ENCODE measurements around the gene OXT.

Gene OXT

GRCh38 chr20:3106185-3106584 lies 34.8 kb downstream of the OXT start:
- H3K4me2 ChIP-seq (ENCODE audit: low read depth, low read length, poor library complexity, severe bottlenecking) = no peak overlapping the region
- H3K36me3 ChIP-seq (ENCODE audit: insufficient read depth, low read length) = no peaks in the 10 kb centered on the region
- H3K9me3 ChIP-seq (ENCODE audit: insufficient read depth, low read depth, low read length) = no peaks in the 10 kb centered on the region
- no peaks in the 10 kb centered on the region for H4K20me1 ChIP-seq (ENCODE audit: insufficient read depth, low read length, poor library complexity, severe bottlenecking)
- H2AFZ ChIP-seq (ENCODE audit: low read length) = no peak overlapping the region
- TF ChIP-seq EZH2phosphoT487 (IDR thresholded peaks at IDR 0.05; ENCODE audit: borderline replicate concordance) (no peak), CTCF (conservative IDR thresholded peaks at IDR 0.05; ENCODE audit: low read length) (no peak)
- no peak overlapping the region for H3K9ac ChIP-seq (ENCODE audit: low read depth, low read length, poor library complexity, severe bottlenecking)
- H3K4me1 ChIP-seq (ENCODE audit: insufficient read depth, low read length, poor library complexity, severe bottlenecking) = peaks cover 48% of the 10 kb centered on the region
- no peaks in the 10 kb centered on the region for H3K9me2 ChIP-seq (replicated peaks; ENCODE audit: low read depth, low read length)
- no peaks in the 10 kb centered on the region for H3F3A ChIP-seq (ENCODE audit: low read depth)
- no peaks in the 10 kb centered on the region for H3K27me3 ChIP-seq (ENCODE audit: insufficient read depth, low read length, poor library complexity, severe bottlenecking)
- H3K79me2 ChIP-seq (ENCODE audit: insufficient read depth, low read length) = no peaks in the 10 kb centered on the region
- no peak overlapping the region for H3K4me3 ChIP-seq (ENCODE audit: low read length, poor library complexity, severe bottlenecking)

GRCh38 chr20:3106658-3107463 lies 35.4 kb downstream of the OXT start:
- peak overlapping the region; percentile 36 for H3K4me3 ChIP-seq (ENCODE audit: low read length, poor library complexity, severe bottlenecking)

GRCh38 chr20:3107464-3108025 lies 36.1 kb downstream of the OXT start:
- Histone ChIP-seq H3K79me2 (ENCODE audit: insufficient read depth, low read length) (no peaks in the 10 kb centered on the region), H3F3A (ENCODE audit: low read depth) (no peaks in the 10 kb centered on the region), H4K20me1 (ENCODE audit: insufficient read depth, low read length, poor library complexity, severe bottlenecking) (no peaks in the 10 kb centered on the region), H3K4me2 (ENCODE audit: low read depth, low read length, poor library complexity, severe bottlenecking) (peak overlapping the region; percentile 60), H2AFZ (ENCODE audit: low read length) (no peak overlapping the region), H3K4me1 (ENCODE audit: insufficient read depth, low read length, poor library complexity, severe bottlenecking) (peaks cover 46% of the 10 kb centered on the region), H3K9me3 (ENCODE audit: insufficient read depth, low read depth, low read length) (no peaks in the 10 kb centered on the region), H3K27me3 (ENCODE audit: insufficient read depth, low read length, poor library complexity, severe bottlenecking) (no peaks in the 10 kb centered on the region), H3K9me2 (replicated peaks; ENCODE audit: low read depth, low read length) (no peaks in the 10 kb centered on the region), H3K4me3 (ENCODE audit: low read length, poor library complexity, severe bottlenecking) (peak overlapping the region; percentile 36), H3K9ac (ENCODE audit: low read depth, low read length, poor library complexity, severe bottlenecking) (peak overlapping the region; percentile 58), H3K36me3 (ENCODE audit: insufficient read depth, low read length) (no peaks in the 10 kb centered on the region)
- TF ChIP-seq EZH2phosphoT487 (IDR thresholded peaks at IDR 0.05; ENCODE audit: borderline replicate concordance) (no peak), CTCF (conservative IDR thresholded peaks at IDR 0.05; ENCODE audit: low read length) (no peak)

More at GRCh38 chr20:3106658-3107463, 35.4 kb downstream of the OXT start:
- Histone ChIP-seq H3K9ac (ENCODE audit: low read depth, low read length, poor library complexity, severe bottlenecking) (peak overlapping the region; percentile 58), H4K20me1 (ENCODE audit: insufficient read depth, low read length, poor library complexity, severe bottlenecking) (no peaks in the 10 kb centered on the region), H3K36me3 (ENCODE audit: insufficient read depth, low read length) (no peaks in the 10 kb centered on the region), H3K9me2 (replicated peaks; ENCODE audit: low read depth, low read length) (no peaks in the 10 kb centered on the region), H3K4me1 (ENCODE audit: insufficient read depth, low read length, poor library complexity, severe bottlenecking) (peaks cover 46% of the 10 kb centered on the region), H3F3A (ENCODE audit: low read depth) (no peaks in the 10 kb centered on the region), H3K27me3 (ENCODE audit: insufficient read depth, low read length, poor library complexity, severe bottlenecking) (no peaks in the 10 kb centered on the region), H3K4me2 (ENCODE audit: low read depth, low read length, poor library complexity, severe bottlenecking) (peak overlapping the region; percentile 60), H3K9me3 (ENCODE audit: insufficient read depth, low read depth, low read length) (no peaks in the 10 kb centered on the region), H3K79me2 (ENCODE audit: insufficient read depth, low read length) (no peaks in the 10 kb centered on the region), H2AFZ (ENCODE audit: low read length) (no peak overlapping the region; the same call in 1 of the 2 replicates)
- TF ChIP-seq EZH2phosphoT487 (IDR thresholded peaks at IDR 0.05; ENCODE audit: borderline replicate concordance) (no peak), CTCF (conservative IDR thresholded peaks at IDR 0.05; ENCODE audit: low read length) (no peak)

Measured in Loucy (cell line).